GM18517 (cell line): ENCODE data around the gene CDR2L.
"Not testable (repeated sequence)": the region's sequence is repeated elsewhere in the genome, so short reads cannot be mapped to it uniquely, and the experiment has no call there.

Experiments used
- ATAC-seq: cut with Tn5 transposase; IDR thresholded peaks from one replicate; pipeline ENCODE4 v1.9.1; 2021; ENCODE audit warnings: mild to moderate bottlenecking, moderate library complexity; ENCODE audit not compliant: unreplicated experiment

CDR2L gene

DNA sequence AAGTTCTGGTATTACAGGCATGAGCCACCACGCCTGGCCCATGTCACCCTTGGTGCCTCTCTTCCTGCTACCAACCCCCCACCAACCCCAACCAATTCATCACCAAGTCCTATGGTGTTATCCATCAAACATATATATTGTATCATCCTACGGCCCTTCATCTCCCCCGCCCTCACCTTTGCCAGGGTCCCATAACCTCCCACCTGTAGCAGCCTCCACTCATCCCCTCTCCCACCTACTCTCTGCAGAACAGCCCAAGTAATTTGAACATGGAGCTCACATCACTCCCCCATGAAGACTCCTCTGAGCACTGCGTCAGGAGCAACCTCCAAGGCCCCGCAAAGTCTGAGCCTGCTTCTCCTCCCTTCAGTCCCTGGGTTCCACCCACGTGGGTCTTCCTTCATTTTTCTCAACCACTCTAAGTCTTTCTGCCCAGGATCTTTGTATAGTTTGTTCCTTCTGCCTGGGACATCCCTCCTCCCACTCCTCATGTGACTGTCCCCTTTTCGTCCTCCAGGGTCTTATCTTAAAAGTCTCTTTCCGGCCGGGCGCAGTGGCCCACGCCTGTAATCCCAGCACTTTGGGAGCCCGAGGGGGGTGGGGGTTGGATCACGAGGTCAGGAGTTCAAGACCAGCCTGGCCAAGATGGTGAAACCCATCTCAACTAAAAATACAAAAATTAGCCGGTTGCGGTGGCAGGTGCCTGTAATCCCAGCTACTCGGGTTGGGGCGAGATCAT is 7.9 kb upstream of the CDR2L start:
- no peak for ATAC-seq

DNA sequence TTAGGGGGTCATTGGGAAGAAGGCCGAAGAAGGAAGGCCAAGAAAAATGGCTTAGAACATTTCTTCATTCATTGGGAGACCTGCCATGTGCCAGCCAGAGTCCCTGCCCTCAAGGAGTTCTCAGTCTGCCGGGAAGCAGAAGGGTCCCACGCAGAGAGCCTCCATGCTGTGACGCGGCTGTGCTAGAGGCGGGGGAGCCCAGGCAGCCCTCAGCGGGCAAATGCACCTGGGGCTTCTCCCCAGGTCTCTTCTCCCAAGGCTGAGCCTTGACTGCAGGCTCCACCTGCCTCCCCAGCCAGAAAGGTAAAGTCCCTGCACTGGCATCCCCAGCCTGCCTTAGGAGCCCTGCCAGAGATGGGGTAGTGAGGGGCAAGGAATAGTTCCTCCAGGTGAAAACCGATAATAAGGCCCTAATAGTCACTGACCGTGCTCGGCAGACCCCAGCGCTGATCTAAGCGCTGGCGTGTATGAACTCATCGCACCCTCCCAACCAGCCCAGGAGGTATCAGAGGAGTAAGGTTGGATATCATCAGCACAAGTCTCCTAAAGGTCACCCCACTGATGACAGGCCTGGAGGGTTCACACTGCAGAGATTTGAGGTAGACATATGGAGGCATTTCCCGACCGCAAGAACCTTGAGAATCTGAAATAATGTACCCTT is 6.0 kb upstream of the CDR2L start:
- ATAC-seq: no peak

DNA sequence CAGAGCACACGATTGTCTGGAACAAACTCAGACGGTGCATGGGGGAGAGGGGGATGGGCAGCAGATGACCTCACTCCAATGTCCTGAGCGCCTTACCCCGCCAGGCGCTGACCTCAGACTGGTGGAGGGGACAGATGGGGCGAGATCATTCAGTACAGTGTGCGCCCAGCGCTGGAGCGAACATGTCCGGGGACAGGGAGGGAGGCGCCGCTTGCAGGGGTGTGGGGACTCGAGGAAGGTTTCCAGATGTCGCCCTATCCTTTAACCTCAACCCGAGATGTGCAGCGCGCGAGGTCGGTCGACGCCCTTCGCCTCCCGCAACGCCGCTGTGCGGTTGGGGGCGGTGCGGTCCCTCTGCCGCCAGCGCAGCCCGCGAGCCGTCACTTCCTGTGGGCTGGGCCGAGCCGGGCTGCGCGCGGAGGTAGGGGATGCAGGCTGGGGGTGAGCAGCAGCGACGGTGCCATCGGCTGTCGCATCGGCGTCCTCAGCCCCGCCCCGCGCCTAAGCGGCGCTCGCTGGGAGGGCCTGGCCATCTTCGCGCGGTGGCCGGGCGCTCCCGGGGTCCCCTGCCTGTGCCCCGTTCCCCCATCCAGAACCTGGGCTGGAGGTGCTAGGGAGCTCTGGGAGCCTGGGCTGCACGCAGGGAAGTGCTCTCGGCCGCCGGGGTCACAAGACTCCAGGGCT is 5.3 kb upstream of the CDR2L start:
- ATAC-seq: no peak

DNA sequence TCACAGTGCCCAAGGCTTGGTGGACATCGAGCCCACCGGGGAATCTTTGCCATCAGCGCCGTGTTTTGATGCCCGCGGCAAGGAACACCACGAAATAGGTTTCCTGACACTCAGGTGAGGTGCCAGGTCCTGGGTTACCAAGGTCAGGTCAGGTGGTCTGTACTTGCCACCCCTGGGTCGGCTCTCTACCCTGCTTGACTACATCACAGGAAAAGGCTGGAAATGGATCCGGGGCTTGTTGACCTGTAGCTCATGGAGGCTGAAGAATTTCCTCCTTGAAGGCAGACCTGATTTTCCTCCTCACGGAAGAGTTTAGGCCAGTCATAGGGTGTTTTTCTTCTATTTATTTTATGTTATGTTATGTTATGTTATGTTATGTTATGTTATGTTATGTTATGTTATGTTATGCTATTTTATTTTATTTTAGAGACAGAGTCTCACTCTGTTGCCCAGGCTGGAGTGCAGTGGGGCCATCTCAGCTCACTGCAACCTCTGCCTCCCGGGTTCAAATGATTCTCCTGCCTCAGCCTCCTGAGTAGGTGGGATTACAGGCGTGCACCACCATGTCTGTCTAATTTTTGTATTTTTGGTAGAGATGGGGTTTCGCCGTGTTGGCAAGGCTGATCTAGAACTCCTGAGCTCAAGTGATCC is 4.6 kb upstream of the CDR2L start:
- ATAC-seq: not testable (repeated sequence)

DNA sequence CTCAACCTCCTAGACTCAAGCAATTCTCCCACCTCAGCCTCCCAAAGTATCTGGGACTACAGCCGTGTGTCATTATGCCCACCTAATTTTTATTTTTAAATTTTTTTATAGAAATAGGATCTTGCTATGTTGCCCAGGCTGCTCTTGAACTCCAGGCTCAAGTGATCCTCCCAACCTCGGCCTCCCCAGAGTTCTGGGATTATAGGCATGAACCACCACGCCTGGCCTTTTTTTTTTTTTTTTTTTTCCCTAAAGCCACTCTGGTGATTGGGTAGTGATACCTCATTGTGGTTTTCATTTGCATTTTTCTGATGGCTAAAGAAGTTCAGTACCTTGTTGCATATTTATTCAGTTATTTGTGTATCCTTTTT is 1.2 kb upstream of the CDR2L start:
- ATAC-seq: no peak

DNA sequence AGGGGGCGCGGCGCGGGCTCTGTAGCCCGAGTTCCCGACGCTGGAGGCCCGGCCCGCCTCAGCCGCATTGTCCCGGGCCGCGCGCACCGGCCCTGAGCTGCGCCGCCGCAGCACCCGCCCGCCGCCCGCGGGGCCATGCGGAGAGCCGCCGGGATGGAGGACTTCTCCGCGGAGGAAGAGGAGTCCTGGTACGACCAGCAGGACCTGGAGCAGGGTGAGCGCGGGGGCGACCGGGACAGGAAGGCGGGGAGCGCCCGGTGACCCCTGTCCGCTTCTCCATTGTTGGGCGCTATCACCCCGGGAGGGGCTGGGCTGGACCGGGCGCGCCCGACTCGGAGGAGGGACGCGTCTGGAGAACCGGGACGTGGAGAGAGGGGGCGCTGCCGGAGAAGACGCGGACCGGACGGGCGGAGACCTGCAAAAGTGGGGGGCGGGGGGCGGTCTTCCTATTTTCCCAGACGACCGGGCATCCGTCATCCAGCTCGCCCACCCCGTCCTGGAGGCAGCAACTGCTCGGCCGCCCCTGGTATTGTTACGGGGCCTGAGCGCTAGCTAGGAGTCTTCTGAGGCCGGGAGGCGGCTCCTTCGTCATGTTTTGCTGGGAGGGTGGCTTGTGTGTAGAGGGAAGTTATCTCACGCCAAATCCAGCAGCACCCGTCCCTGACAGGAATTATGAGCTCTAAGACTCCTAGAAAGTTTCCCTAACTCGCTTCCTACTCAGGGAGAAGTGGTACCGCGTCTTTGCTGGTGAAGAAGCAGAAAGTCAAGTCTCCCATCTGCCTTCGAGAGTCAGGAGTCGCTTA is 678 bp downstream of the CDR2L start:
- no peak for ATAC-seq

DNA sequence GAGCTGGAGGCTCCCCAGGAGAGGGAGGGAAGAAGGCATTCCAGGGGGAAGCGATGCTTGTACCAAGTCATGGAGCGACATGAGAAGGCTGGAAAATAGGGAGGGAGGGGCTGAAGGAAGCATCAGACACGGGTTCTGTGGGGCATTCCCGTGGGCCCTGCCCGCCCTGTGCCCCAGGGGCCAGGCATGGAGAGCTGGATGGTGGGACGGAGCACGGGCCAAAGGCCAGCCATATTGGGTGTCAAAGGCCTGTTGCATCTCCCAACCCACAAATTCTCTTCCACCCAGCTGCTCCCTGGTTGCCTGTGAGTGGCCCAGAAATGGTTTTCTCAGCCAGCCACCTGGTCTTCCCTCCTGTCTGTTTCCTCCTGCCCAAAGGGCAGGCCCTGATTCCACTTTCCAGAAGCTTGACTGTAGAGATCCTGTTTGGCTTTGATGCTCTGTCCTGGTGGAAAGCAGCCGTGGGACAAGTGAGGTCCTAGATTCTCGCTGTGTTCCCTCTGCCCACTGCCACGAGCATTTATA is 3.2 kb downstream of the CDR2L start:
- ATAC-seq: no peak

DNA sequence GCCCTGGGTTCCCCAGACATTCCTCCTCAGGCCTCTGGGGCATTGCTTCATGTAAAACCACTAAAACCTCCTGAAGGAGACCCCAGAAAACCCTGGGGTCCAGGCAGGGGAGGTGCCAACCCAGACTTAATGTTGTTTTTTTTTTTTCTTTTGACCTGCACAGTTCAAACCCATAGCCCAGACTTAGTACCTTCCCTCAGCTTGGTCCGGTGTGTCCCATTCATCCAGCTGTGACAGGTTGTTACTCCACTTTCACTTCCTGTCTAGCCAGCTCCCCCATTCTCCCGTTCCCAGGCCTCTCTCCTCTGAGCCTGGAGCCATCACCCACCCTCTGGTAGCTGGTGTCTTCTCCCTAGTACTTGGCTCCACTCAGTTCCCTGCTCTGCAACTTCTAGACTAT is 4.8 kb downstream of the CDR2L start:
- ATAC-seq: no peak

DNA sequence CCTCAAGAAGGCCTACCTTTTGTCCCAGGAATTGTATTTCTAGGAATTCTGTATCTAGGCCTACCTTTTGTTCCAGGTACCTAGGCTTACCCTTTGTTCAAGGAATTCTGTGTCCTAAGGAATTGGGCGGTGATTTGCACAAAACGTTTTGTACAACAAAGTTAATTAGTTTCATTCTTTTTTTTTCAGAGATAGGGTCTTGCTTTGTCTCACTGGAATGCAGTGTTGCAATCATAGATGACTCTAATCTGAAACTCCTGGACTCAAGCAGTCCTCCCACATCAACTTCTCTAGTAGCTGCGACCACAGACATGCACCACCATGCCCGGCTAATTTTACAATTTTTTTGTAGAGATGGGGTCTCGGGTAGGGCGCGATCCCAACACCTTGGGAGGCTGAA is 7.0 kb downstream of the CDR2L start:
- ATAC-seq: no peak

DNA sequence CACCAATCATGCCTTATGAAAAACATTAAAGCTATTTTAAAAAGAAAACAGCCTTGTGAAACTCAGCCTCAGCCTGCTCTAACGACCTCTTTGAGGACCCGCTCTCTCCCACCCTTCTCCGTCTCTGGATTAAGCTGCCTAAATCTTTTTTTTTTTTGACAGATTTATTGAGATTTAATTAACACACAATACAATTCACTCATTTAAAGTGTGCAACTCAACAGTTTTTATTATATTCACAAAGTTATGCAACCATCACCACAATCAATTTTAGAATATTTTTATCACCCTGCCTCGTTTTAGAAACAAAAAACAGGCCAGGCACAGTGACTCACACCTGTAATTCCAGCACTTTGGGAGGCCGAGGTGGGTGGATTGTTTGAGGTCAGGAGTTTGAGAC is 8.4 kb downstream of the CDR2L start:
- ATAC-seq: no peak

DNA sequence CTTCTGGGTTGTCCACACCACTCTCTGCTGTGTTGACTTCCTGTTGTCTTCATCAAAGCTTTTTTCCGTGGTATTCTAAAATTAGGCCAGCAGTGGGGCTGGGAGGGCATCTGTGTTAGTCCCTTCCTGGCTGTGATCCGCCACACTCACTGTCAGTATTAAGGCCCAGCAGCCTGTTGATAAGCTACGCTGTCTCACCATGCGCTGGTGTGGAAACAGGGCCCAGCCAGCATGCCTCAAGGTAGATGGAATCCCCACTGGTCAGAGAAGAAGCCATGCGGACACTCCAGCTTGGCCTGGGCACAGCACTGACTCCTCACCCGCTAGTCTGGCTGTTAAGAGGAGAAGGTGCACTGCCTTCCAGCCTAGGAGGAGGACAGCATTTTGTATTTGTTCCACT is 11.4 kb downstream of the CDR2L start:
- ATAC-seq: no peak

DNA sequence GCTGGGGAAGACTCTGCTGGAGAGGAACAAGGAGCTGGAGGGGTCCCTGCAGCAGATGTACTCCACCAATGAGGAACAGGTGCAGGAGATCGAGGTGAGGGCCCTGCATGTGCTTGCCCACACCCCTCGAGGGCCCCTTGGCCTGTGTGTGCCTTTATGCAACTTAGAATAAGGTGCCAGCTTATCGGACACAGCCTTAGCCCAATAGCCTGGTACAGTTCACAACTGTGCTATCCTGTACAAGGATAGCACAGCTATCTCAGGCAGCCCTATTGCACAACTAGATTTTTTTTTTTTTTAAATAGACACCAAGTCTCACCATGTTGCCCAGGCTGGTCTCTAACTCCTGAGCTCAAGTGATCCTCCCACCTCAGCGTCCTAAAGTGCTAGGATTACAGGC is 12.1 kb downstream of the CDR2L start:
- no peak for ATAC-seq

DNA sequence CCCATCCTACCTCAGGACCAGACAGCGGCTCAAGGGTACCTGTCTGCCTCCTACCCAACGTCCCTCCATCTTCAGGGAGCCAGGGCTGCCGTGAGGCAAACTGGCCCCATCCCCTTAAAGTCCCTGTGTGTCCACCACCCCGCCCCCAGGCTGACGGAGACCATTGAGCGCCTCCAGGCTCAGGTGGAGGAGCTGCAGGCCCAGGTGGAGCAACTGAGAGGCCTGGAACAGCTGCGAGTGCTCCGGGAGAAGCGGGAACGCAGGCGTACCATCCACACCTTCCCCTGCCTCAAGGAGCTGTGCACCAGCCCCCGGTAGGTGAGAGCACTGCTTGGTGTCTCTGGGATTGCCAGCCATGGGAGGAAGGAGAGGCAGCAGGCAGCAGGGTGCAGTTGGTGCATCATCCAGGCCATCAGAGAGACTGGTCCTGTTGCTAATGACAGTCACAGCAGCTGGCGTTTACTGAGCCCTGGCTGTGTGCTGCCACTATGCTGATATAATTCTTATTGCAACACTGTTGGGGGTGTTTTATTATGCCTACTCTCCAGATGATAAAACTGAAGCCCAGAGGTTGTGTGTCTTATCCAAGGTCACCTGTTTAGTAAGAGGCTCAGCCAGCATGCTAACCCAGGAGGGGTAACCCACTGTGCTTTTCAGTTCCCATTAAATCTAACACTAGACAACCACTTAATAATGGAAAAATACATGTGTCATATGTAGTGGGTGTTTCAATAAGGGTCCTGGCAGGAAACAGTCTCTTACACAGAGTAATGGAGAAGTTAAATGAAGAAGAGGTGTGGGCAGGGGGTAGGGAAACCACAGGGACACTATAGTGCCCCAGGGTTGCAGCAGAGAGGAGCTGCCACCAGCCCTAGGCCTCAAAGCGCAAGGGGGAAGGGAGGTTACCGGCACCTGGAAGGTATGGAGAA is 14.7 kb downstream of the CDR2L start:
- ATAC-seq: no peak

DNA sequence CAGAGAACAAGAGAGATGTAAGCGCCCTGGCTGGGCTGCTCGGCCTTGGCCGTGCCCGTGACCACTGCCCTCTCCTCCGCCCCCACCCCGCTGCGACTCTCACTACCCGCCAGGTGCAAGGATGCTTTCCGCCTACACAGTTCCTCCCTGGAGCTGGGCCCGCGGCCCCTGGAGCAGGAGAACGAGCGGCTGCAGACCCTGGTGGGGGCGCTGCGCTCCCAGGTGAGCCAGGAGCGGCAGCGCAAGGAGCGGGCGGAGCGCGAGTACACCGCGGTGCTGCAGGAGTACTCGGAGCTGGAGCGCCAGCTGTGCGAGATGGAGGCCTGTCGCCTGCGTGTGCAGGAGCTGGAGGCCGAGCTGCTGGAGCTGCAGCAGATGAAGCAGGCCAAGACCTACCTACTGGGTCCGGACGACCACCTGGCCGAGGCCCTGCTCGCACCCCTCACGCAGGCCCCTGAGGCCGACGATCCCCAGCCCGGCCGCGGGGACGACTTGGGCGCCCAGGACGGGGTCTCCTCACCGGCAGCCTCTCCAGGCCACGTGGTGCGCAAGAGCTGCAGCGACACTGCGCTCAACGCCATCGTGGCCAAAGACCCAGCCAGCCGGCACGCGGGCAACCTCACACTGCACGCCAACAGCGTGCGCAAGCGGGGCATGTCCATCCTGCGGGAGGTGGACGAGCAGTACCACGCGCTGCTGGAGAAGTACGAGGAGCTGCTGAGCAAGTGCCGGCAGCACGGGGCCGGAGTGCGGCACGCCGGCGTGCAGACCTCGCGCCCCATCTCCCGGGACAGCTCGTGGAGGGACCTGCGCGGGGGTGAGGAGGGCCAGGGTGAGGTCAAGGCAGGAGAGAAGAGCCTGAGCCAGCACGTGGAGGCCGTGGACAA is 15.9 kb downstream of the CDR2L start:
- no peak for ATAC-seq

DNA sequence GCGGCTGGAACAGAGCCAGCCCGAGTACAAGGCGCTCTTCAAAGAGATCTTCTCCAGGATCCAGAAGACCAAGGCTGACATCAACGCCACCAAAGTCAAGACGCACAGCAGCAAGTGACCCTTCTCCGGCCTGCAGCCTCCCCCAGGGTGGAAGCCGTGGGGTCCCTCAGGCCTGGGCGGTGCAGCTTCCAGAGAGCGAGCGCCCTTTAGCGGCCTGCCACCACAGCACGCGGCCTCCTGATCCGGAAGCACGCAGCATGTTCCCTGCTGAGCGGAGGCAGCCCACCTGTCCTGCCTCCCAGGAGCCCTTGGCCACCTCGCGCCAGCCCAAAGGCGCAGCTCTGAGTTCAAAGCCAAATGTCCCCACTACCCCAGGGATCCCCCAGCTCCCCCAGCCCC is 16.5 kb downstream of the CDR2L start:
- ATAC-seq: no peak

DNA sequence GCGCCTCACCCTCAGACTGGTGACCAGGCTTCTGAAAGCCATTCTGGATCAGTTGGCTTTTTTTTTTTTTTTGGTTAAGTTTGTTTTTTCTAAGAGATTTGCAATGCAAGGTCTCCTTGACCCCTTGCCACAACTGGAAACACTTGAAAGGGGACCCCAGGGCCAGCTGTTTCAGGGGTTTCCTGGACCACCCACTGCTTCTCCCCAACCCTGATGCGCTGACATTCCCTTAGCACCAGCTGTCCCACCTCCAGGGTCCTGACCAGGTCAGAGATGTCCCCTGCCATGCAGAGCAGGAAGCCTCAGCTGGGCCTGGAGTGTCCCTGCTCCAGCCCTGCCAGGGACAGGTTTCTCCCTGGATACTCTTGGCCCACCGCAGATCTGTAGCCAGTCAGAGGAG is 16.9 kb downstream of the CDR2L start:
- ATAC-seq: no peak

DNA sequence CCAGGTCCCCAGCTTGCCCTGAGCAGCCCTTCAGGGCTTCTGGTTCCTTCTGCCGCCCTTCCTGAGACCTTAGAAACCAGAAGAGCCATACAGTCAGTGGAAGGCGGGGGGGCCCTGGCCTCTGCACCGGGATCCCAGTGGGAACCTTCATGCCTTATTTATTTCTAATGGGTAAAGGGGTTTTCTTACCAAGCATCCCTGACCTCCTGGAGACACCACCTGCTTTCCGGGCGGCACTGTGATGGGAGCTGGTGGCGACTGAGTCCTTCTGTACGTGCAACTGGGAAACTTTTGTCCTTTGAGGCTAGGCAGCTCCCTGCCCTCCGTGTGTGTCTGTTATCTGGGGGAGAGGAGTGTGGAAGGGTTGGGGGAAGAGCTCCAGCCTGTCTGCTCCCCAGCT is 17.9 kb downstream of the CDR2L start:
- no peak for ATAC-seq

DNA sequence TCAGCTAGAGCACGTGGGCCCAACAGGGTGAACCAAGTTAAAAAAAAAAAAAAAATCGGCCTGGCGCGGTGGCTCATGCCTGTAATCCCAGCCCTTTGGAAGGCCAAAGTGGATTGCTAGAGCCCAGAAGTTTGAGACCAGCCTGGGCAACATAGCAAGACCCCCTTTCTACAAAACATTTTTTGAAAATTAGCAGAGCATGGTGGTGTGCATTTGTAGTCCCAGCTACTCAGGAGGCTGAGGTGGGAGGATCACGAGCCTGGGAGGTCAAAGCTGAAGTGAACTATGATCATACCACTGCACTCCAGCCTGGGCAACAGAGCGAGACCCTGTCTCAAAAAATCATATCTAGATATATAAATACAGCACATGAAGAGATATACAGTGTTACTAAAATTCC is 18.7 kb downstream of the CDR2L start:
- ATAC-seq: not testable (repeated sequence)

DNA sequence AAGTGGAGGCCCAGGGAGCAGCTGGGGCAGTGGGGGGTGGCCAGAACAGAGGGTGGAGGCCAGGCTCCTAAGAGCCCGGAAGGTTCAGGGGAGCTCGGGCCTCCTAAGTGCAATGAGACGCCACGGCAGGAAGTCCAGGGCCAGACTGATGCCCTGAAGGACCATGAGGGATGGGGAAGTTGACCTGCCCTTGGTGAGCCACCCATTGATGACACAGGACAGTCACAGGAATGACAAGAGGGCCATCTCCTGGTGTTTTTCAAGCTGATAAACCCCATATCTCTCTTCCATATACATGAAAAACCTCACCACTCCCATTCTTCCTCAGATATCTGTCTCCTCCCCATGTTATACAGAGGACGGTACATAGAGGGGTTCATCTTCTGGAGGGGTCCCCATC is 19.2 kb downstream of the CDR2L start:
- ATAC-seq: no peak
